ENCODE results near the gene AGAP9.
"Not testable (repeated sequence)": the region's sequence is repeated elsewhere in the genome, so short reads cannot be mapped to it uniquely, and the experiment has no call there.

DNA sequence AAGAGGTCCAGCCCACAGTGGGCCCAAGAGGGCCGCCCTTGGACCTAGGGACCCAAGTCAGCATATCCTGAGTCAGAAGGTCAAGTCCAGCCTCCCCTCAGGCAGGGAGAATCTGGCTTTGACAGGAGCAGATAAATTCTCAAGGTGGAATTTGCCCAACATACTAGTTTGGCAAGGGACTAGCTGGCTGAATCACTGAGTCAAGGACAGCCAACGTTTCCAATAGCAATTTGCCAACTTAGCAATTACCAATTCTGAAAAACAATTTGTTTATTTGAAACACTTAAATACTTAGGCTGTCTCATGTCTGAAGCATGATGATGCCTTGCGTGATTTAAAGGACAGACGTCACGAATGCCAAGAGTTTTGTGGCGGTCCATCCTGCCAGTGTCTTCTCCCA is 29.2 kb downstream of the AGAP9 start:
- TF ChIP-seq, protein P1, sequence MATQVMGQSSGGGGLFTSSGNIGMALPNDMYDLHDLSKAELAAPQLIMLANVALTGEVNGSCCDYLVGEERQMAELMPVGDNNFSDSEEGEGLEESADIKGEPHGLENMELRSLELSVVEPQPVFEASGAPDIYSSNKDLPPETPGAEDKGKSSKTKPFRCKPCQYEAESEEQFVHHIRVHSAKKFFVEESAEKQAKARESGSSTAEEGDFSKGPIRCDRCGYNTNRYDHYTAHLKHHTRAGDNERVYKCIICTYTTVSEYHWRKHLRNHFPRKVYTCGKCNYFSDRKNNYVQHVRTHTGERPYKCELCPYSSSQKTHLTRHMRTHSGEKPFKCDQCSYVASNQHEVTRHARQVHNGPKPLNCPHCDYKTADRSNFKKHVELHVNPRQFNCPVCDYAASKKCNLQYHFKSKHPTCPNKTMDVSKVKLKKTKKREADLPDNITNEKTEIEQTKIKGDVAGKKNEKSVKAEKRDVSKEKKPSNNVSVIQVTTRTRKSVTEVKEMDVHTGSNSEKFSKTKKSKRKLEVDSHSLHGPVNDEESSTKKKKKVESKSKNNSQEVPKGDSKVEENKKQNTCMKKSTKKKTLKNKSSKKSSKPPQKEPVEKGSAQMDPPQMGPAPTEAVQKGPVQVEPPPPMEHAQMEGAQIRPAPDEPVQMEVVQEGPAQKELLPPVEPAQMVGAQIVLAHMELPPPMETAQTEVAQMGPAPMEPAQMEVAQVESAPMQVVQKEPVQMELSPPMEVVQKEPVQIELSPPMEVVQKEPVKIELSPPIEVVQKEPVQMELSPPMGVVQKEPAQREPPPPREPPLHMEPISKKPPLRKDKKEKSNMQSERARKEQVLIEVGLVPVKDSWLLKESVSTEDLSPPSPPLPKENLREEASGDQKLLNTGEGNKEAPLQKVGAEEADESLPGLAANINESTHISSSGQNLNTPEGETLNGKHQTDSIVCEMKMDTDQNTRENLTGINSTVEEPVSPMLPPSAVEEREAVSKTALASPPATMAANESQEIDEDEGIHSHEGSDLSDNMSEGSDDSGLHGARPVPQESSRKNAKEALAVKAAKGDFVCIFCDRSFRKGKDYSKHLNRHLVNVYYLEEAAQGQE (IDR thresholded peaks at IDR 0.05; ENCODE audit: low read depth): not testable (repeated sequence)
- TF ChIP-seq, protein P2, sequence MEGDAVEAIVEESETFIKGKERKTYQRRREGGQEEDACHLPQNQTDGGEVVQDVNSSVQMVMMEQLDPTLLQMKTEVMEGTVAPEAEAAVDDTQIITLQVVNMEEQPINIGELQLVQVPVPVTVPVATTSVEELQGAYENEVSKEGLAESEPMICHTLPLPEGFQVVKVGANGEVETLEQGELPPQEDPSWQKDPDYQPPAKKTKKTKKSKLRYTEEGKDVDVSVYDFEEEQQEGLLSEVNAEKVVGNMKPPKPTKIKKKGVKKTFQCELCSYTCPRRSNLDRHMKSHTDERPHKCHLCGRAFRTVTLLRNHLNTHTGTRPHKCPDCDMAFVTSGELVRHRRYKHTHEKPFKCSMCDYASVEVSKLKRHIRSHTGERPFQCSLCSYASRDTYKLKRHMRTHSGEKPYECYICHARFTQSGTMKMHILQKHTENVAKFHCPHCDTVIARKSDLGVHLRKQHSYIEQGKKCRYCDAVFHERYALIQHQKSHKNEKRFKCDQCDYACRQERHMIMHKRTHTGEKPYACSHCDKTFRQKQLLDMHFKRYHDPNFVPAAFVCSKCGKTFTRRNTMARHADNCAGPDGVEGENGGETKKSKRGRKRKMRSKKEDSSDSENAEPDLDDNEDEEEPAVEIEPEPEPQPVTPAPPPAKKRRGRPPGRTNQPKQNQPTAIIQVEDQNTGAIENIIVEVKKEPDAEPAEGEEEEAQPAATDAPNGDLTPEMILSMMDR (IDR thresholded peaks at IDR 0.05 in 2 of 3, conservative IDR thresholded peaks at IDR 0.05 in 1 of 3; ENCODE audit: borderline replicate concordance in 1 of 3, insufficient read depth in 1 of 3, low read depth in 2 of 3, low read length in 2 of 3): not testable (repeated sequence)
- TF ChIP-seq, protein P3, sequence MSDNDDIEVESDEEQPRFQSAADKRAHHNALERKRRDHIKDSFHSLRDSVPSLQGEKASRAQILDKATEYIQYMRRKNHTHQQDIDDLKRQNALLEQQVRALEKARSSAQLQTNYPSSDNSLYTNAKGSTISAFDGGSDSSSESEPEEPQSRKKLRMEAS (IDR thresholded peaks at IDR 0.05): not testable (repeated sequence)
- TF ChIP-seq ZNF274 (IDR thresholded peaks at IDR 0.05; ENCODE audit: low read depth, low read length); EZH2 (IDR thresholded peaks at IDR 0.05); TCF7L2 (IDR thresholded peaks at IDR 0.05; ENCODE audit: borderline replicate concordance, extremely low read depth, insufficient read depth, insufficient read length); SIN3A (IDR thresholded peaks at IDR 0.05; ENCODE audit: low read depth); POLR2AphosphoS5 (IDR thresholded peaks at IDR 0.05; ENCODE audit: low read depth, low read length); EZH2phosphoT487 (IDR thresholded peaks at IDR 0.05; ENCODE audit: borderline replicate concordance); RAD21 (IDR thresholded peaks at IDR 0.05; ENCODE audit: low read depth); POLR2A (IDR thresholded peaks at IDR 0.05; ENCODE audit: borderline replicate concordance, extremely low read depth, insufficient read depth, insufficient read length): not testable (repeated sequence)
